Transverse colon (tissue), 4 donors: ENCODE measurements around the gene TPD52L2. TPM values are rescaled to one million over a fixed set of nuclear protein-coding genes. Genes with fewer than 3 reads are reported as not detected.
A peak's percentile ranks its signal among the peaks of the same experiment; 100 is the strongest.

Source experiments
- DNase-seq: peaks from one replicate; pipeline ENCODE4 v3.0.0-alpha.2; 2019
- H3K27ac ChIP-seq, 4 donors: fragments of 200-600 bp; sonication (generic); 2 replicates each; pipeline ENCODE4 v1.5.1; 2016 to 2018; ENCODE audit warnings: inconsistent platforms in 4 of 4
- H3K27me3 ChIP-seq: fragments of 200-600 bp; sonication (generic); 2 replicates; pipeline ENCODE4 v1.5.1; 2017; ENCODE audit warnings: inconsistent platforms
- H3K36me3 ChIP-seq, 4 donors: fragments of 200-600 bp; sonication (generic); 2 replicates each; pipeline ENCODE4 v1.5.1; 2017 to 2019; ENCODE audit warnings: inconsistent platforms in 4 of 4
- H3K4me1 ChIP-seq, 4 donors: fragments of 200-600 bp; sonication (generic); 2 replicates each; pipeline ENCODE4 v1.5.1; 2017 to 2020; ENCODE audit warnings: inconsistent platforms in 4 of 4
- H3K4me3 ChIP-seq, 4 donors: fragments of 200-600 bp; sonication (generic); 1 replicate in 1 of 4; 2 replicates in 3 of 4; pipeline versions ENCODE4 v1.5.1 to v1.6.1; 2017 to 2019; ENCODE audit warnings: inconsistent platforms in 4 of 4
- H3K9me3 ChIP-seq, 2 donors: fragments of 200-600 bp; sonication (generic); 2 replicates each; pipeline ENCODE4 v1.5.1; 2017 to 2019; ENCODE audit warnings: inconsistent platforms in 2 of 2
- EP300 ChIP-seq: sonication (generic); formaldehyde crosslinking; IDR thresholded peaks from one replicate; pipeline ENCODE4 v1.6.1; 2017; ENCODE audit warnings: antibody characterized with exemption, low read depth
- POLR2A ChIP-seq: fragments of 450-650 bp; IDR thresholded peaks from one replicate; pipeline ENCODE4 v1.6.1; 2016; ENCODE audit warnings: antibody characterized with exemption, mild to moderate bottlenecking, moderate library complexity
- POLR2AphosphoS5 ChIP-seq, 3 donors: sonication (generic); formaldehyde crosslinking; IDR thresholded peaks; one replicate each; pipeline ENCODE4 v1.6.1; 2016; ENCODE audit warnings: antibody characterized with exemption in 3 of 3
- WGBS, 2 donors: methylation state at CpG; one replicate each; pipeline ENCODE4 v1.1.5; 2018; ENCODE audit warnings: low coverage in 1 of 2; 5-methylcytosine and 5-hydroxymethylcytosine counted together
- in situ Hi-C, 4 donors: fragments of 200-750 bp; cut with MboI; loops; one replicate each; pipeline versions ENCODE4 v1.15.0 to v1.15.1; 2017; ENCODE audit warnings: low sequenced_read_pairs in 3 of 4, low pct_ligation_motif_present in 1 of 4, low pct_unique_long_range_greater_than_20kb in 1 of 4
- intact Hi-C: fragments of 100-400 bp; cut with DNase I; formaldehyde crosslinking; loops from one replicate; pipeline ENCODE4 v1.15.1; 2023; ENCODE audit warnings: low total_unique reads
- total RNA-seq, 4 donors: library from RNA; depleted of rRNA; stranded (reverse); fragments of >200 nt; gene quantifications; one replicate each; pipeline ENCODE4 v1.1.0, GENCODE V29; 2016
- TF ChIP-seq, protein P1 (sequence below), 5 experiments: fragments of 200-600 bp in 3 of 5; fragments of 450-650 bp in 2 of 5; sonication (generic) in 3 of 5; IDR thresholded peaks; 1 replicate in 2 of 5; 2 replicates in 3 of 5; pipeline ENCODE4 v1.5.1; 2016 to 2017; ENCODE audit warnings: antibody characterized with exemption in 5 of 5, inconsistent platforms in 3 of 5, mild to moderate bottlenecking in 2 of 5, moderate library complexity in 1 of 5

Gene TPD52L2
- total RNA-seq, 4 donors from 2014 or later, result 40.8 to 67.0 (median 62.6) TPM

DNA sequence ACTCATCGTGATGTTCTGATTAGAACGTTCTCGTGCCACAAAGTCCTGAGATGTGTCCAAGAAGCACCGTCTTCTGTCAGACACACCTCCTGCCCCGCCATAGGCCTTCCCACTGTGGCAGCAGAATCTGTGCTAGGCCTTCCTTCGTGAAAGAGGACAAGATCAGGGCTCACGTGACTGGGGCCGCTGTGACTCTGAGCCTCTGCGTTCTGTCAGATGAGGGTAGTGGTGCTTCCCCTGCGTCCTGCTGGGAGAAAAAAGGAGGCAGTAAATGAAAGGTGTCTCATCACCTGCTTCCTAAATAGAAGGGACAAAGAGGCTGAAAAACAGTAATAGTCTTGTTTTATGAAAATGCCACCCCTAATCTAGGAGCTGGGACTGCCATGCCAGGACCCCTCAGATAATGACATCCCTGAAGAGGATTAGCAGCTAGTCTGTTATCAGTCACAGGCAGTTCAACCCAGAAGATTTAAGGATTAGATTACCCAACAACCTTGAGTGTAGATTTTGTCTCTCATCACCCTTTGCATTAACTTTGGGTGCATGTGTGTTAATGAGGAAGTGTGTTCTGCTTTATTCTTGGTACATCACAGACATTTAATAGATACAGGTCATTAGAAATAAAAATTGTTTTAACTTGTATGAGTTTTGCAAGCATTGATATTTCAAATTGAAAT, 34.0 kb downstream of the TPD52L2 start:
- H3K27me3 ChIP-seq, result no peaks in the 10 kb centered on the region
- in situ Hi-C loops, result no loop called here
- no peak for DNase-seq
- TF ChIP-seq, protein P1, sequence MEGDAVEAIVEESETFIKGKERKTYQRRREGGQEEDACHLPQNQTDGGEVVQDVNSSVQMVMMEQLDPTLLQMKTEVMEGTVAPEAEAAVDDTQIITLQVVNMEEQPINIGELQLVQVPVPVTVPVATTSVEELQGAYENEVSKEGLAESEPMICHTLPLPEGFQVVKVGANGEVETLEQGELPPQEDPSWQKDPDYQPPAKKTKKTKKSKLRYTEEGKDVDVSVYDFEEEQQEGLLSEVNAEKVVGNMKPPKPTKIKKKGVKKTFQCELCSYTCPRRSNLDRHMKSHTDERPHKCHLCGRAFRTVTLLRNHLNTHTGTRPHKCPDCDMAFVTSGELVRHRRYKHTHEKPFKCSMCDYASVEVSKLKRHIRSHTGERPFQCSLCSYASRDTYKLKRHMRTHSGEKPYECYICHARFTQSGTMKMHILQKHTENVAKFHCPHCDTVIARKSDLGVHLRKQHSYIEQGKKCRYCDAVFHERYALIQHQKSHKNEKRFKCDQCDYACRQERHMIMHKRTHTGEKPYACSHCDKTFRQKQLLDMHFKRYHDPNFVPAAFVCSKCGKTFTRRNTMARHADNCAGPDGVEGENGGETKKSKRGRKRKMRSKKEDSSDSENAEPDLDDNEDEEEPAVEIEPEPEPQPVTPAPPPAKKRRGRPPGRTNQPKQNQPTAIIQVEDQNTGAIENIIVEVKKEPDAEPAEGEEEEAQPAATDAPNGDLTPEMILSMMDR (IDR thresholded peaks at IDR 0.05), result no peak
- TF ChIP-seq POLR2A (no peak), EP300 (no peak), POLR2AphosphoS5 (IDR thresholded peaks at IDR 0.05) (no peak)
- no peaks in the 10 kb centered on the region for H3K9me3 ChIP-seq
- H3K4me3 ChIP-seq, result no peak overlapping the region
- H3K27ac ChIP-seq, result no peak overlapping the region
- H3K36me3 ChIP-seq, result no peaks in the 10 kb centered on the region
- WGBS, 2 donors, result 83 to 87% methylated on average over 3 to 10 of the region's 10 CpGs
- intact Hi-C loops, result no loop called here
- peaks cover 16 to 67% (median 37%) of the 10 kb centered on the region in 4 donors for H3K4me1 ChIP-seq

DNA sequence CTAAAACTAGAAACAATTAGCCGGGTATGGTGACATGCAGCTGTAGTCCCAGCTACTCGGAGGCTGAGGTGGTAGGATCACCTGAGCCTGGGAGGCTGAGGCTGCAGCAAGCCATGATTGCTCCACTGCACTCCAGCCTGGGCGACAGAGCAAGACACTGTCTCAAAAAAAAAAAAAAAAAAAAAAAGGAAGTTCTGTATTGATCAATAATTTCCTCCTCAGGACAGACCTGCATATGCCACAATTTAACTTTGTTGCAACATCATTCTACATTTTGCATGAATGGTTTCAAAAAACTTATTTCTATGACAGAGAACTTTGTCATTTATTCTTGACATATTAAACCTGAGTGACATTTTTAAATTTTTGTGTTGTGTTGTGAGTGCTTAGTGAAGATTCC, 35.3 kb downstream of the TPD52L2 start:
- Histone ChIP-seq H3K27me3 (no peaks in the 10 kb centered on the region), H3K36me3 (no peaks in the 10 kb centered on the region), H3K9me3 (no peaks in the 10 kb centered on the region), H3K4me1 (peaks cover 16 to 66% (median 41%) of the 10 kb centered on the region in 4 donors), H3K27ac (no peak overlapping the region), H3K4me3 (no peak overlapping the region)
- WGBS, 2 donors, result 78 to 93% methylated on average over 2 to 3 of the region's 3 CpGs
- intact Hi-C loops, result no loop called here
- in situ Hi-C loops, result no loop called here
- DNase-seq, result no peak
- TF ChIP-seq POLR2A, result no peak
- no peak for TF ChIP-seq EP300
- TF ChIP-seq, protein P1 (IDR thresholded peaks at IDR 0.05), result no peak
- TF ChIP-seq POLR2AphosphoS5 (IDR thresholded peaks at IDR 0.05), result no peak

DNA sequence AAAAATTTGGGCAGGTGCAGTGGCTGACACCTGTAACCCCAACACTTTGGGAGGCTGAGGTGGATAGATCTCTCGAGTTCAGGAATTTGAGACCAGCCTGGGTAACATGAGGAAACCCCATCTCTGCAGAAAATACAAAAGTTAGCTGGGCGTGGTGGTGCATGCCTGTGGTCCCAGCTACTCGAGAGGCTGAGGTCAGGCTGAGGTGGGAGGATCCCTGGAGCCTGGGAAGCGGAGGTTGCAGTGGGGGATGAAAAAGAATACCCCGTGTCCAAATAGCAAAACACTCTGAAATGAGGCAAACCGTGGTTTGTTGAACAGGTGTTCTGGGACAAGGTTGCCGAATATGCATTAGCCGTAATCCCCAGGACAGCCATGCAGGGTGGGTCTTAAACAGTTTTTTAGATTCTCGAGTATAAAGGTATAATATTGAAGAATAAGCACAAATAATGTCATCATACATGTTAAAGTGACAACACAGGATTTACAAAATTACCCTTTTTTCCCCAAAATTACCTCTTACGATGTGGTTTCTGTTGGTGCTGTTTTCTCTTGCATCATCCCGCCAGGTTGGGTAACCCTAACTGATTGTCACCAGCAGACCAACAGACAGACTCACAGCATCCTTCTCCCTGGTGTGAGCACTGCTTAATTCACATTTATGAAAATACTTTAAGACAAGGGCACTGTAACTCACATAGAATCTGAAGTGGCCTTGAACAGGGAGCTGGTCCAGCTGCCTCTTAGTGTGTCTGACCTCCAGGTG, 38.9 kb downstream of the TPD52L2 start:
- in situ Hi-C loops, result no loop called here
- no peak for DNase-seq
- H3K36me3 ChIP-seq, result no peaks in the 10 kb centered on the region
- WGBS, 2 donors, result 87 to 88% methylated on average over 6 to 11 of the region's 11 CpGs
- H3K9me3 ChIP-seq, result no peaks in the 10 kb centered on the region
- no peak overlapping the region for H3K27ac ChIP-seq
- H3K27me3 ChIP-seq, result no peaks in the 10 kb centered on the region
- intact Hi-C loops, result no loop called here
- TF ChIP-seq EP300 (no peak), POLR2AphosphoS5 (IDR thresholded peaks at IDR 0.05) (no peak), POLR2A (no peak)
- TF ChIP-seq, protein P1 (IDR thresholded peaks at IDR 0.05), result no peak
- H3K4me3 ChIP-seq, result no peak overlapping the region
- H3K4me1 ChIP-seq, result peaks cover 4 to 55% (median 31%) of the 10 kb centered on the region in 4 donors

DNA sequence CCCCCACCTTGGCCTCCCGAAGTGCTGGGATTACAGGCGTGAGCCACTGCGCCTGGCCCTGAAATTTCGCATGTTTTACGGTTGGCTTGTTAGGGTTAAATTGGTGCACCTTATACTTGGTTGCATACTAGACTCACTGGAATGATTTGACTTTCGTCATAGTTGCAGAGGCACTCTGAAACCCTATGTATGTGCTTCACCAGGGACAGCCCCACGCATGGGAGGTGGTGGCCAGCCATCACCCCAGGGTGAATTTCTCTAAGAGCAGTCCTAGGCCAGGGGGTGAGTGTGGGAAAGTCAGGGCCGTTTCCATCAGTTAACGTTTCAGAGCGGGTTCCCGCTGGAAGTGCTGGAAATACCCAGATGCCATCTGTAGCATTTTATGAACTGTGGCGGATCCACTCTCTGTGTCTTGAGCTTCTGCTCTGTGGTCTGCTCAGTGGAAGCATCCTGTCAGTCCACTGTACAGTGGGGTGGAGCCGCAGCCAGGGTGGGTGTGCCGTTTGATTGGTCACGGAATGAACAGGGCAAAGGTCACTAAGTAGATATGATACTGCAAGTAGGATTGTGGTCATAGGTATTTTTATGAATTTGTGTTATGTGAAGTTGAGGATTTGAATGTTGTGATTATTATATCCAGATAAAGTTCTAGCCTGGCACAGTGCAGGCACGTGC, 43.1 kb downstream of the TPD52L2 start:
- in situ Hi-C loops, result no loop called here
- no peaks in the 10 kb centered on the region for H3K36me3 ChIP-seq
- intact Hi-C loops, result loop anchor here (5.0 kb wide), 1 partner anchor 64 kb away; no protein-coding TSS in a partner anchor
- peak; percentile 80 for DNase-seq
- peaks cover 15 to 76% (median 47%) of the 10 kb centered on the region in 4 donors for H3K4me1 ChIP-seq
- 40 to 58% methylated on average over 1 to 16 of the region's 16 CpGs for WGBS, 2 donors
- TF ChIP-seq POLR2AphosphoS5 (IDR thresholded peaks at IDR 0.05) (peak in 1 of 3 donors; percentile 69), POLR2A (no peak), EP300 (no peak)
- TF ChIP-seq, protein P1 (IDR thresholded peaks at IDR 0.05), result no peak
- no peaks in the 10 kb centered on the region for H3K27me3 ChIP-seq
- H3K4me3 ChIP-seq, result no peak overlapping the region
- H3K9me3 ChIP-seq, result no peaks in the 10 kb centered on the region
- peak overlapping the region; percentile 66 to 75 (median 70) for H3K27ac ChIP-seq
